NCI-H446 (cell line): ENCODE data around the gene CRBN.
A peak's percentile ranks its signal among the peaks of the same experiment; 100 is the strongest.

Source experiments
- DNase-seq, 2 experiments: peaks; one replicate each; lab custom pipeline; 2025; lab: John Stamatoyannopoulos, UW

The CRBN gene

DNA sequence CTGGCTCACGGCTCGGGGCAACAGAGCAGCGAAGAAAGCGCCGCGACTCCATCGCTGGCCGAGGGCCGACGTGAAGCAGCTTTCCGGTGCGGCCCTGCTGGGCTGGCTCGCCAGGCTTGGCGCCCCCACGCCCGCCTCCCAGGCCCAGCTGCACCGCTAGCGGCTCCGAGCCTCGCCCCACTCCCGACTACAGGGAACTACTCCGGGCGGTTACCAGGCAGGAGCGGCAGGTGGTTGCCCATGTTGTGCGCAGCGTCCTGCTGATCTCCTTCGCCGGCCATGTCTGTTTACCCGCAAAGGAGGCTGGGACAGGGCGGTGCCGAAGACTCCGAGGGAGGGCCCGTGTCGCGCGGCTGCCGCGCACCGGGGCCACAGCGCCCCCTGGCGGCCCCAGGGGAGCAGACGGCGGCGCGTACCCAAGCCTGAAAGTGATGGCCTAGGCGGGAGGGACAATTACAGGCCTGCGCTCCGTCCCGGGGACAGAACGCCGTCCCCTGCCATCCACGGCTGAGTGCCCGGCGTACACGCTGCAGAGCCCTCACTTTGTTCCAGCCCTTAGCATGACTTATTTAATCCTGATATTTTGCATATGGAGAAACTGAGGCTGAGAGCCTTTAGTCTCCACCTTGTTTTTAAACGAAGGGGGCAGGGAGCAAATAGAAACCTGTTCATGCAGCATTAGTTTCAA lies at the start of gene CRBN:
CRBN (minus strand) TSS at position 285 of the 688 bp plus-strand sequence; CDS start at position 281, 4 bp downstream.
- DNase-seq, result peak; percentile 31 to 80

DNA sequence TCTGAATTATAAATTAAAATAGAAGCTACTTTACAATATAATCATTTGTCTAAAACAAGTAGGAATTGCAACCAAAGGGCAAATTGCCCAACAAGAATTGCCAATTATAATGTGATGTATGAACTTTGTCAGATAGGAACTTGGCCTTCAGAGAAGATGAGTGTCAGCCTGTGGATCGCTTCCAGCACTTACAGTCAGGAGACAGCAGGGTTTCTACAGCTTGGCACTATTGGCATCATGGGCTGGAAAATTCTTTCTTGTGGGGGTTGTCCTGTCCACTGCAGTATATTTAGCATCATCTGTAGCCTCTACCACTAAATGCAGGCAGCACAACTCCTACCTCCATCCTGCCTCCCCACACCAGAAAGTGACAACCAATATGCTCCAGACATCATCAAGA lies 48.1 kb upstream of the CRBN start:
- no peak for DNase-seq

DNA sequence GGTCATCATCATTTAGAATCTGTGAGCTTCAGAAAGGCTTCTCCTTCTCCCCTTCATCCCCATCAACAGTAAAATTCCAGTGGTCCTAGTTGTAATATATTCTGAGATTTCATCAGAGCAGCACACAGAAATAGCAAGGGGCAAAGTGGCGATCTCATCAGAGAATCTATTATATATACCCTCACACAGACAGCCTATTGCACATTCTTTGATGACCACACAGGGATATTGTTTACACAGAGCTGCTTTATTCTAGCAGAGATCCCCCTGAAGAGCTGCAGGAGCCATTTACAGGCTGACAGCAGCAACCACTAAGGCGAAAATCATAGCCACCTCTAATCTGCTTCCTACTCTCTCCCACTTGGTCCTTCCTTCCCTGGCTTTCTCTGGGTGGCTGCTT lies 42.0 kb upstream of the CRBN start:
- no peak for DNase-seq

DNA sequence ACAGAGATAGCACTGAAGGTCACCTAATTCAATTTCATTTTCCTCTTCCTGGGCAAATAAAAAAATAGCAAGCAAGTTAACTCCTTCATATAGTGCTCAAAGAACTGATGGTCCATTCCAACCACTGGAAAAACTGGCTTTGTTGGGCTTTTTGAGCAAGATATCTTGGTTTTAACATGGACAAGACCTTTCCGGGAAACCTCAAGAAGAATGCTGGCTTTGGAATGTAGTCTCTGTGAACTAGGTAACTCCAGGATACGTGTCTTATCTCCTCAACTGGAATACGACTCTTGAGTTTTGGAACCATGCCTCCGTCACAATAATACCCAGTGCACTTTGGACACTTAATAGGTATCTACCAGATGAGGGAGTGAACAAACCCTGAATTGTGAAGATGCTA lies 36.9 kb upstream of the CRBN start:
- DNase-seq, result no peak

DNA sequence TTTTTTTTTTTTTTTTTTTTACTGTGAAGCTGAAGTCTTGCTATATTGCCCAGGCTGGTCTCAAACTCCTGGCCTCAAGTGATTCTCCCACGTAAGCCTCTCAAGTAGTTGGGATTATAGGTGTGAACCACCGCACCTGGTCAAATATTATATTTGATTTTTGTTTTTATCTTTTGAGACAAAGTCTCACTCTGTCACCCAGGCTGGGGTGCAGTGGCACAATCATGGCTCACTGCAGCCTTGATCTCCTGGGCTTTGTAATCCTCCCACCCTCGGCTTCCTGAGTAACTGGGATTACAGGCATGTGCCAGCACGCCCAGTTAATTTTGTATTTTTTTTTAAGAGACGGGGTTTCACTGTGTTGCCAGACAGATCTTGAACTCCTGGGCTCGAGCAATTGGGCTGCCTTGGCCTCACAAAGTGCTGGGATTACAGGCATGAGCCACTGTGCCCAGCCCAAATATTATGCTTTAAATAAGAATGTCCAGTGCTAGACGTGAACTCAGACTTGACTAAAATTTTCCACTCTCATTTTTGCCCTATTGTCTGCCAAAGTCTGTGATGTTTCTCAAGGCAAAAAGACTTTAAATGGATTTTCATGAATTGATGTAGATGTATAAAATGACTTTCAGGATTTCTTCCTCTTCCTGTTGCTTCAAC lies 33.4 kb upstream of the CRBN start:
- no peak for DNase-seq

DNA sequence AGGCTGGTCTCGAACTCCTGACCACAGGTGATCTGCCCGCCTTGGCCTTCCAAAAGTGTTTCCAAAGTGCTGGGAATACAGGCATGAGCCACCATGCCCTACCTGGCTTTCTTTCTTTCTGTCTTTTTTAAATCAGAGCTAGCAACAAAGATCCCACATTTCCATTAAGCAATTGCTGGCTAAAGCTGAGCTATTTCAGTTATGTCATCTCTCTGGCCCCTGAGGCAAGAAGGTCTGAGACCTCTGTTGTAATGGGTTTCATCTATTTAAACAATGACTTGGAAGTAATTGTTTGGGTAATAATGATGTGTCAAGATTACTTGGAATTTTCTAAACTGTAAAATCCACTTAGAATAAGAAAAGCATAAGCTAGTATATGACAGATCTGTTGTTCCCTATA lies 30.2 kb upstream of the CRBN start:
- DNase-seq, result no peak

DNA sequence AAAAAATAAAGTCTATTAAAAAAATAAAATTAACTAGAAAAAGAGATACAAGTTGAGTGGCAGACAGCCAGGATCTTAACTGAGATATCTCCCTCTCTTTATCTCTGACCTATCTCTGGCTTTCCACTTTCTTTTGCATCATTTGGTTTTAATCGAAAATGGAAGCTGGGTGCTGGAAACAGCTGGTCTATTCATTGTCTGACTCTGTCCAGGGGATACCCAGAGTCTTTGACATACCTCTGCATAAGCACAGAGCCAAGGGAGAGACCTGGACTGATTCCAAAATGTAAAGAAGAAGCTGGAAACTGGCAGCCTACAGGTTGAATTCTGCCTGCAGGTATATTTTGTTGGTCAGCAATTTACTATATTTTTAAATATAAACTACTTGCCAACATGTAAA lies 29.6 kb upstream of the CRBN start:
- no peak for DNase-seq

DNA sequence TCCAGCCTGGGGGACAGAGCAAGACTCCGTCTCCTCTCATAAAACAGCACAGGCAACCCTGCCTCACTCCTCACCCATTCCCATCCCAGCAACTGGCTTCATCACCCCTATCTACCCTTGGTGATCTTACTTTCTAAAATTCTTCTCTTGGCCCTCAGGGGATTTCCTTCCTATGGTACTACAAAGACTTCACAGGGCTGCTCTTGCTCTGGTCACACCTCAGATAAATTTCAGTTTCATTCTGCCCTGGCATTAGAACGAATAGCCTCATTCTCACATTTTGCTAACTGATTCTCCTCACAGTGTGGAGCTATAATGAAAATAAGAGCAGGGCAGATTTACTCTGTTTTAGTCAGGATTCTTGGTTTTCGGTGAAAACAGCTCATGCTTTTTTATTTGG lies 22.1 kb upstream of the CRBN start:
- DNase-seq, result no peak

DNA sequence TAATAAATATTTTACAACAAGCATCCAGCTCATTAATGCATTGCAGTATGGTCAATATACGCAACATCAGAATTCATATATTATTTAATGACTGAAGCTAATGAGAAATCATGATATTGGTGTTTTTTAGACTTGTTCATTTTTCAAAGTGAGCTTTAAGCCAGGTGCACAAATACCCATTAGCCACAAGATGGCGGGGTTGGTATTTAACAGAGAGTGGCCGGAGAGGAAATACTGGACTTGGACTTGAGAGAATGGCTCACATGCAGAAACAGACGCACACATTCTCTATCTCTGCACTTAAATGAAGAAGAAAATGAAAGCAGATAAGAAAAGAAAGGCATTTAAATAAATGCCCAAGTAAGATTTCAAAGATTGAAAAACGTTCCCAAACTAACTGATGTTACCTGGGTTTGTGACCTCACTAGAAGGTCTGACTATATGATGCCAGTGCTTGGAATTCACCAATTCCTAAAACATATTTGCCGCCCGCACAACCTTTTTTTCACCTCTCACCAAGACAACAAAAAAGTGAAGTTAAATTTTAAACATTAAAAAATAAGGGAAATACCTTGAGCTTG lies 21.2 kb upstream of the CRBN start:
- DNase-seq, result peak in 1 of 2 experiments; percentile 30

DNA sequence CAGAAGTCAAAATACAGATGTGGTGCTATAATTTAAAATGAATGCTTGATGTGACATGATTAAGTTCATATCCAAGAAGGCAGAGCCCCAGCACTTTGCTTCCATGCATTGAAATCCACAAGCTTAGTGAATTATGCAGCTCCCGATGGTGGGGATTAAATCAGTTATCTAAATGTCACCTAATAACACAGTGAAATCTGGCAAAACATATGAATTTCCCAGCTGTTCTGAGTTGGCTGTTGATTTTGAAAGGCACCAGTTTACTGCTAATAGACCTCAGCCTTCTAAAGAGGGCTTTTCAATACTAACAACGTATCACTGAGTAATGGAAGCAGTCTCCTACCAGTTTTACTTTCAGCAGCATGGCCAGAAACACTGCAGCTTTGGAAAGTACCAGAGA lies 19.8 kb upstream of the CRBN start:
- no peak for DNase-seq

DNA sequence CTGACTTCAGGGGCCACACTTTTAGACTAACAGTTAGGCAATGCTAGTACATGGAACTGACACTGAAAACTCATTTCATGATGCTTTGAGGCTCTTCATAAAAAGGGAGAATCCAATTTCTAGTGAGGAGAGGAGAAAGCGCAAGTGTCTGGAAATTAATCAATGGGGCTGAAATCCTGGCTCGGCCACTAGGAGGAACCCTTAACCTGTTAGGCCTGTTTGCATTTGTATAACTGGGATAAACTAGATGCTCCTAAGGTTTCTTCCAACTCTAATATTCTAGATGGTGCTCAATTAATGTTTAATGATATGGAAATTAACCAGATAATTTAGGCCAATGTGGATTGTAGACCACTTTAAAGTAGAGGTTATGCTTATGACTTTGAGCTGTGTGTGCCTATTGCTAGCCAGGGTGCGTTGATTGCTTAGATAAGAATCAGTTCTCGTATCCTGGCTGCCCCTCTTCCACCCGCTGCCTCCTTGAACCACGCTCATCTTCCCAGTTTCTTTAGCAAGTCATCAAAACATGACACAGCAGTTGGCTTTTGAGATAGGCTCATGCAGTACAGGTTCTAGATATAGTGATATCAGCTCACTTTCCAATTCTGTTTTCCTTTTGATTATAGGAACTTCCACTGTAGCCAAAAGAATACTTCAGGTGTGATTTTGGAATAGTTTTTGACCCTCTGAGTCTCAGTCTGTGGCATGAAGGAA lies 16.8 kb upstream of the CRBN start:
- peak in 1 of 2 experiments; percentile 3 for DNase-seq

DNA sequence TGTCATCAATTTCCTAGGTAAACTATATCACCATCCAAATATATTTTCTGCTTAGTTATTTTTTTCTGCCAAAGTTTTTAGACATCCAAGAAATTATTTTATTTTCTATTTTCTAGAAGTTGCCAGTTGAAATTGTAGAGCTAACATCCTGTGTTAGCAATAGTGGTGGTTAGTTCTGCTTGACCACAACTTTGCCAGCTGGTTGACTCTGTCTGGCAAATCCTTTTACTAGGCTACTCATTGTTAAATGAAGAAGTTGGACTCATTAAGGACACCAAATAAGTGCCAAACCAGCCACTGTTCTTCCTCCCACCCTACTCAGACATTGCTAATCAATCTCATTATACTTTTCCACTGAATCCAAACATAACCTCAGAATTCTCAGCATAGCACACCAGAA lies 15.4 kb upstream of the CRBN start:
- no peak for DNase-seq

DNA sequence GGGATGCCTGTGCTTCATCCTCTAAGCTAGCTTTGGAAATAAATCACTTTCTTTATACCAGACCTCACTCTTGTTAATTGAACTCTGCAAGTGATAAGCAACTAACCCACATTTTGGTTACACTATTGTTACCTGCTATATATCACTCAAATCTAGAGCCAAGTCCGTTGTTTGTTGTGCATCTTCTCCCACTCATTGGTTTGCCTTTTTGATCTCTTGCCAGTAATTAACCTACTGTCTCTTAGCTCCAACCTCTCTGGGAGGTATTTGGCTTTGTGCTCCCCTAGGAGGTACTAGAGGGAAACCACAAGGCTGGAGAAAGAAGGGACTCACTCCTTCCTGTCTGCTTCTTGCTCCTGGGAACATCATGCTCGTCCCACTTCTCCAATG lies 12.8 kb upstream of the CRBN start:
- DNase-seq, result no peak

DNA sequence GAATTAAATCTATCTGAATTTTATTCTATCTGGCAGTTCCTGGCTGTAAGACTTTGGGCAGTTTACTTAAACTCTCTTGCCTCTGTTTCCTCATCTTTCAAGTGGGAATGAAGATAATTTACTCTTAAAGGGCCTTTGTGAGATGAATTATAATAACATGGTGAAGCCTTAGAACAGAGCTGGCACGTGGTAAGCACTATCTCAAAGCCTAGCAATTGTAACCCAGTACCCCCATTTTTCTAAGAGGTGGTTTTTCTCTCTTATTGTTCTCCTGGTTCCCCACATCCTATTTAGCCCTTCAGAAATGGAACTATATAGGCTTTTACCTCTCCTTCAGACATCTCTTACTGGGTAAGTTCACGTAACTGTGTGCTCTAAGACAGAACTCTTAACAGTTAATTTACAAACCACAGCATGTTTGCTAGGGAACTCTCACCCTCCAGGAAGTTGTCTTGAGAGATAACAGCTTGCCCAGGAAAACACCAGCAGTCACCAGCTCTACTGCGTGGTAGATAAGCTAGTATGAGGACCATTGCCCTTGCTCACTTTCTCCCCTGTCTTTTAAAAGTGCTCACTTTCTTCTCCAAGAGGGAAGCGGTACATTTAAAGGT lies 12.3 kb upstream of the CRBN start:
- DNase-seq, result no peak

DNA sequence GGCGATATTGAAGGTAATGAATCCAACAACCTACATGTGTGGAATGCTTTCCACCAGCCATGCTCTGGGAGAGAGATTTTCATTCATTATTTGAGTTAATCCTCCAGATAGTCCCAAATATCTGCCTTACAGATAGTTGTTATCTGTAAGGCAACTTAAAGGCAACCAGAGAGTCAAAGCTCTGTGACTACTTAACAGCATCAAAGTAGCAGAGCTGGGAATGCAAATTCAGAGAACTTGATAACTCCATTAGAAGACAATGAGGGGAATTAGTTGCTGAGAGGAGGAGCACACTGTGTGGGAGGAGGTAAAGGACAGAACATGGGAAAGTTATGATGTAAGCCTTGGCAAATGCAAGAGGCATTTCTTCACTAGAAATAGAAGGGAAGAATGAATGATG lies 10.5 kb upstream of the CRBN start:
- DNase-seq, result no peak

DNA sequence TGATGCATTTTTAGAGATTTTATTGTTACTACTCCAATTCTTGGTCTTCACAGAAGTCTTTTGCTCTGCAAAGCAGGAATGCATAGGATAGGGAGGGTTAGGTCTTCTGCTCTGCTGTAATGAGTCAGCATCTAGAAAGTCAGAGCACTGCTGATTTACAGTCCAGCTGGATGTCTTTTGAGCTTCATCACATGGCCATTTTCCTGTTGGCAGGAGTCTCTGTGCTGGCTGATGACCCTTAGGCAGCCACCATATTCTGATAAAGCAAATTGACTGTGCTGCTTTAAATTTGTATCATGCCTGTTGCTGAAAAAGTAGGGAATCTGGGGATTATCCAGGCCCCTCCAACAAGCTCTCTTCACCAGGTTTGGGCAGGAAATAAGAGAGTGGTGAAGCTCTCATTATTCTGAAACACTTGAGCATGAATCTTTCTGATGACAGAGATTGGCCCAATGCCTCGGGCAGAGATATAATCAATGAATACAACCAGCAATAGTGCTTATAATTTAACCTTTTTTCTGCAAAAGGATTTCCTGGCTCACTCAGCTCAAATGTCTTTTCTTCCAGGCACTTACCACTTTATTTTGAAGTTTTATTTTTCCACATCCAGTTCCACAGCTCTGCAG lies 9.7 kb upstream of the CRBN start:
- DNase-seq, result no peak

DNA sequence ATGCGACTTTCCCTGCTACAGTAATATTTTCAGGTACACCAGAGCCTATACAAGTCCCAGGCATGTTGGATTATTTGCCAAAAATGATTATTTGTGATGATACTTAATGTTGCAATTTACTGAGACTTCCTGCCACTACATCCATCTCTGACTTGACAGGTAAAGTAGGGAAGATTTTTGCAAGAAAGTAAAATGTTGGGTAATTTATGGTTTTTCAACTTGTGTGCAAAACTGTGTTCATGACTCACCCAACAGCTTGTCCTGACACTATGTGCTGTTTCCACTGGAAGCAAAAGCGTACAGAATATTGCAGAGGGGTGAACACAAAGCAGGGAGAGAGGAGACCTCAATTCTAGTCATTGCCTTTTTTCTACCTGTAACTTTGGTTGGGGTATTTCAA lies 5.4 kb upstream of the CRBN start:
- no peak for DNase-seq

DNA sequence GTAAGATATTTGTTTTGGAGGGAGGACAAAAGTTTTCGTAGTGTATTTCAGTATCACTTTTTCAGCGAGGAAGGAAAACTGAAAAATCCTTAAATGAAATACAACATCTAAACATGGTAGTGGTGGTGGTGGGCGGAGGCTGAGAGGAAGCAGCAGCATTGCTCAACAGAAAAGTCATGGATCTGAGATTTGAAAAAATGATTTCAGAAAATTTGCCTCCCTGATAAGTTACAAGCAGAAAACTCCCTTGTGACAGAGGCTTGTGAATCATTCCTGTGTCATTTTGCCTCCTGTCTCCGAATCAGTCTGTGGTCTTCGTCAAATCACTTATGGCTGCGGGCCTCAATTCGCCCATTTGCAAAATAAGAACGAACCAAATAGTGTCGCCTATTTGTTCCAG lies 965 bp upstream of the CRBN start:
- no peak for DNase-seq

DNA sequence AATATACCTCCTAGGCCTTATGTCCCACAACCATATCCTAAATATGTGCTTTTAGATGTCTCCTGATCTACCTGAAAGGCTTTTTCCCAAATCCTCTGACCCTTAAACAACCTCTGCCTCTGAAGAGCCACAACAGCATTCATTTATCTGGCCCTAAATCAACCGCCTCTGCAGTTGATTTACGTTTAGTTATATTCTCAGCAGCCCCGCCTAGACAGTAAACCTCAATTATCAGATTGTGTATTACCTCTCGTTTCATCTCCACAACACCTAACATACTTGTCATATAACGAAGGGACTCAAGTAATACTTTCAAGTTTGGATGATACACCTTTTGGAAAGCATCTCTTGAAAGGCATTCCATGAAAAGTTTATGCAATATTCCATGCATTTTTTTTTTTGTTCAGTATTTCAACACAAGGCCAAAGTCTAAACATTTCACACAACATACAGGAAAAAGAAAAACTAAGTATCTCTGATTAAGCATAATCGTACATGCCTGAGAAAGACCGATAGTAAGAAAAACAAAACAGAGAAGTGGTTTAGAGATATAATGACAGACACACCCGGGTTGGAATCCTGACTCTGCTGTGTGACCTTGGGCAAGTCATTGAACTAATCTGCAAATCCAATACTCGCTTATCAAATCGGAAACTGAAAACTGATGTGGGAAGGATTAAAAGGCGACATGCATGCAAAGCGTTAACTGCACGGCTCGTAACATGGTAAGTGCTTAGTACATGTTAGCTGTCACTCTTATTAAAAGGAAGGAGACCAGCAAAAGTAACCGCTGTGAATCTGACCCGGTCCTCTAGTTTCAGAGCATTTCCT lies 778 bp downstream of the CRBN start:
- DNase-seq, result no peak

DNA sequence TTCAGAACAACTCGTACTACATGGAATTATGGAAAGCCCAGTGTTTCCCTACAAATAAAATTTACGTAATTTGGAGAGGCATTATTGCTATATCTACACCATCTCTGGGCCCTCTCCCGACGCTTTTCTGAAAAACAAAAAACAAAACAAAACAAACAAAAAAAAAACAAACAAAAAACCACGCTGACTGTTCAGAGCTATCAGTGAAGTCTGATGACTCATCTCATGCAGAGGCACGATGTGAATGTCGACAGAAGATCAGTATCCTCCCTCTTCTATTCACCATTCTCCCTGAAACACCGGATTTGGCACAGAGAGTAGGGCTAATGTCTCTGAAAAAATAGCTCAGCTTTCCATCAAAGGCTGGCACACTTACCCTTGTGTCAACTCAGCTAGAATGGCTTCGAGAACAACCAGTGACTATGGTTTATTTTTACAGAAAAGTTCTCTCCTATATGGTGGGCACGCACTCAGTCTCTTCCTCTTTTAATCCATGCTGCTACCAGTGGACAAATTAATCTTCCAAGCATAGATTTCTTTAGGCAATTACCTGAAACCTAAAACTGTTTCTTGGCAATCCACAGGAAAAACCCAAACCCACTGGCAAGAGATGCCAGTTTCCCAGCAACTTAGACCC lies 1.5 kb downstream of the CRBN start:
- DNase-seq, result no peak

DNA sequence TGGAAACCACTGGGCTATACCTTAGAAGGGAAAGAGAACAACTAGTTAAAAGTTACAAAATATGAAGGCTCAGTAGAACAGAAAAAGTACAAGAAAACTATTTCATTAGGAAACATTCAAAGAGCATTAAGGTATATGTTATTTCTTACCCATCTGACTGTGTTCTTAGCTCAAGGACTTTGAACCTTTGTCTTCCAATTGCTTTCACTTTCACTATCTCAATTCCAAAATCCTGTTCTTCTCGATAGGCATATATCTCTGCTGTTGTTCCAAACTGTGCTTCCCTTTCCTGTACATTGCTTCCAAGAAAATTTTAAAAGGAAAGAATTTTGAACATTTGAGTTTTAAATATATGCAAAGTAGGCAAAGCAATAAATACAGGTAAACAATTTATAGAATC lies 6.9 kb downstream of the CRBN start:
- no peak for DNase-seq
